Stomach (tissue), 4 donors: ENCODE measurements around the gene CLDN9.

Experiments used
- EP300 ChIP-seq: sonication (generic); formaldehyde crosslinking; IDR thresholded peaks from one replicate; pipeline ENCODE4 v1.6.1; 2017; ENCODE audit warnings: antibody characterized with exemption
- POLR2A ChIP-seq, 4 donors: fragments of 450-650 bp; IDR thresholded peaks; one replicate each; pipeline ENCODE4 v1.6.1; 2016; ENCODE audit warnings: antibody characterized with exemption in 4 of 4, control low read depth in 2 of 4, mild to moderate bottlenecking in 1 of 4, moderate library complexity in 1 of 4
- POLR2AphosphoS5 ChIP-seq, 3 donors: sonication (generic); formaldehyde crosslinking; IDR thresholded peaks; one replicate each; pipeline ENCODE4 v1.6.1; 2016; ENCODE audit warnings: antibody characterized with exemption in 3 of 3
- TF ChIP-seq, protein P1 (sequence below), 7 experiments: fragments of 450-650 bp in 4 of 7; fragments of 200-600 bp in 3 of 7; sonication (generic) in 3 of 7; IDR thresholded peaks; one replicate each; pipeline ENCODE4 v1.5.1; 2016 to 2019; ENCODE audit warnings: antibody characterized with exemption in 7 of 7, control low read depth in 2 of 7, mild to moderate bottlenecking in 1 of 7

DNA sequence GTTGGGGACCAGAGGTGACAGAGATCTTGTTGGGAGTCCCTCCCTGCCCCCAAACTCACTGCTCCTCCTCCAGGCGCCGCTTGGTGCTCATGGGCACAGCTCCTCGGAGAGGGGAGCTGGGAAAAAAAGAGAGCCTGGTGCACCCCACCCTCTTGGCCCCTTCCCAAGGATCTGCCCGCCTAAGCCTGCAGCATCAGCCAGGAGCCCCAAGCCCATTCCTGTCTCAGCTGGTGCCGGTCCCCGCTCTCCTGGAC, 10.6 kb downstream of the CLDN9 start:
- TF ChIP-seq POLR2AphosphoS5 (IDR thresholded peaks at IDR 0.05) (no peak), POLR2A (IDR thresholded peaks at IDR 0.05) (no peak), EP300 (no peak)
- TF ChIP-seq, protein P1, sequence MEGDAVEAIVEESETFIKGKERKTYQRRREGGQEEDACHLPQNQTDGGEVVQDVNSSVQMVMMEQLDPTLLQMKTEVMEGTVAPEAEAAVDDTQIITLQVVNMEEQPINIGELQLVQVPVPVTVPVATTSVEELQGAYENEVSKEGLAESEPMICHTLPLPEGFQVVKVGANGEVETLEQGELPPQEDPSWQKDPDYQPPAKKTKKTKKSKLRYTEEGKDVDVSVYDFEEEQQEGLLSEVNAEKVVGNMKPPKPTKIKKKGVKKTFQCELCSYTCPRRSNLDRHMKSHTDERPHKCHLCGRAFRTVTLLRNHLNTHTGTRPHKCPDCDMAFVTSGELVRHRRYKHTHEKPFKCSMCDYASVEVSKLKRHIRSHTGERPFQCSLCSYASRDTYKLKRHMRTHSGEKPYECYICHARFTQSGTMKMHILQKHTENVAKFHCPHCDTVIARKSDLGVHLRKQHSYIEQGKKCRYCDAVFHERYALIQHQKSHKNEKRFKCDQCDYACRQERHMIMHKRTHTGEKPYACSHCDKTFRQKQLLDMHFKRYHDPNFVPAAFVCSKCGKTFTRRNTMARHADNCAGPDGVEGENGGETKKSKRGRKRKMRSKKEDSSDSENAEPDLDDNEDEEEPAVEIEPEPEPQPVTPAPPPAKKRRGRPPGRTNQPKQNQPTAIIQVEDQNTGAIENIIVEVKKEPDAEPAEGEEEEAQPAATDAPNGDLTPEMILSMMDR (IDR thresholded peaks at IDR 0.05) = no peak
